GM12878 (cell line): ENCODE results near the gene MYO7B. TPM values are rescaled to one million over a fixed set of nuclear protein-coding genes. Genes with fewer than 3 reads are reported as not detected.

ENCODE experiments used
- ATAC-seq: fragments of 200-7000 bp; cut with Tn5 transposase; 3 replicates; pipeline ENCODE4 v1.9.1; 2020; ENCODE audit warnings: mild to moderate bottlenecking, moderate library complexity
- BruUV-seq: library from RNA; stranded (reverse); fragments of 400-500 nt; replicated peaks from 2 replicates; lab custom pipeline; 2021; lab: Mats Ljungman, UMichigan
- CTCF ChIA-PET: fragments of 300-600 bp; sonication (Branson Sonifier 250); formaldehyde crosslinking; extraction: SDS; loops from one replicate; lab custom pipeline; 2021; ENCODE audit warnings: inconsistent platforms; lab: Yijun Ruan, JAX
- POLR2A ChIA-PET: fragments of 350-600 bp; formaldehyde crosslinking; extraction: SDS; loops from one replicate; lab custom pipeline; 2021; ENCODE audit warnings: inconsistent platforms; lab: Charles Lee
- RAD21 ChIA-PET: fragments of 300-600 bp; sonication (Branson Sonifier 250); formaldehyde crosslinking; loops from one replicate; lab custom pipeline; 2023; ENCODE audit warnings: antibody characterized with exemption; ENCODE audit not compliant: unreplicated experiment; lab: Charles Lee
- SMC1A ChIA-PET: fragments of 300-600 bp; sonication (Branson Sonifier 250); formaldehyde crosslinking; loops from one replicate; lab custom pipeline; 2023; ENCODE audit not compliant: unreplicated experiment, uncharacterized antibody; lab: Charles Lee
- DNase-seq: peaks from one replicate; pipeline ENCODE4 v3.0.0-alpha.2; 2011; ENCODE audit warnings: low read depth, low spot score
- FAIRE-seq: peaks from 3 replicates; lab custom pipeline; 2011; peaks lifted over from hg19 to GRCh38; lab: Jason Lieb, UNC
- H2AFZ ChIP-seq: 2 replicates; pipeline ENCODE4 v1.6.0; 2011; ENCODE audit warnings: low read depth, low read length, control low read depth; ENCODE audit not compliant: control insufficient read depth
- H3K27ac ChIP-seq: 2 replicates; pipeline ENCODE4 v1.5.1; 2011; ENCODE audit warnings: control low read depth; ENCODE audit not compliant: control insufficient read depth, insufficient read depth
- H3K27me3 ChIP-seq, 2 experiments: replicated peaks in 1 of 2; 2 replicates each; pipeline versions ENCODE4 v1.6.0 to v1.6.1; 2011; ENCODE audit warnings: low read length in 1 of 2; ENCODE audit not compliant: control insufficient read depth in 2 of 2, insufficient read depth in 2 of 2
- H3K36me3 ChIP-seq, 2 experiments: 2 replicates each; pipeline ENCODE4 v1.5.1; 2011; ENCODE audit warnings: low read length in 1 of 2; ENCODE audit not compliant: control insufficient read depth in 2 of 2, insufficient read depth in 2 of 2
- H3K4me1 ChIP-seq: 2 replicates; pipeline ENCODE4 v1.6.1; 2011; ENCODE audit warnings: mild to moderate bottlenecking, low read length, moderate library complexity, mixed read lengths; ENCODE audit not compliant: control insufficient read depth, insufficient read depth
- H3K4me2 ChIP-seq: 2 replicates; pipeline ENCODE4 v1.6.0; 2011; ENCODE audit warnings: control low read depth; ENCODE audit not compliant: control insufficient read depth, insufficient read depth
- H3K4me3 ChIP-seq: fragments of 200-600 bp; sonication (generic); 2 replicates; pipeline ENCODE4 v1.5.1; 2016
- H3K79me2 ChIP-seq: 2 replicates; pipeline ENCODE4 v1.6.0; 2011; ENCODE audit warnings: low read length; ENCODE audit not compliant: control insufficient read depth, insufficient read depth
- H3K9ac ChIP-seq: 2 replicates; pipeline ENCODE4 v1.8.0; 2011; ENCODE audit warnings: low read length, control low read depth, mixed read lengths; ENCODE audit not compliant: control insufficient read depth, insufficient read depth
- H3K9me3 ChIP-seq: replicated peaks from 3 replicates; pipeline ENCODE4 v1.5.1; 2011; ENCODE audit warnings: mild to moderate bottlenecking, low read length; ENCODE audit not compliant: control insufficient read depth, insufficient read depth
- H4K20me1 ChIP-seq: 2 replicates; pipeline ENCODE4 v1.6.0; 2011; ENCODE audit not compliant: control insufficient read depth, insufficient read depth
- GATAD2B ChIP-seq: fragments of 450-650 bp; conservative IDR thresholded peaks from 2 replicates; pipeline ENCODE4 v1.6.1; 2017; ENCODE audit warnings: low read depth, mild to moderate bottlenecking, moderate library complexity
- JUND ChIP-seq: IDR thresholded peaks from 2 replicates; pipeline ENCODE4 v1.6.1; 2012; ENCODE audit warnings: low read depth, mild to moderate bottlenecking, low read length, improper control_type of control experiment, moderate library complexity
- MTA3 ChIP-seq: IDR thresholded peaks from 2 replicates; pipeline ENCODE4 v1.6.1; 2012; ENCODE audit warnings: low read length, inconsistent platforms, borderline replicate concordance
- MYC ChIP-seq: IDR thresholded peaks from 2 replicates; pipeline ENCODE4 v1.6.1; 2011; ENCODE audit warnings: mild to moderate bottlenecking, low read length, moderate library complexity, inconsistent platforms; ENCODE audit not compliant: insufficient read depth, insufficient replicate concordance, insufficient read length, severe bottlenecking
- NRF1 ChIP-seq: conservative IDR thresholded peaks from 2 replicates; pipeline ENCODE4 v1.6.1; 2011; ENCODE audit warnings: mild to moderate bottlenecking, low read depth, low read length, improper control_type of control experiment
- PAX8 ChIP-seq: fragments of 450-650 bp; IDR thresholded peaks from 2 replicates; pipeline ENCODE4 v1.6.1; 2017; ENCODE audit warnings: mild to moderate bottlenecking, moderate library complexity
- SIN3A ChIP-seq: IDR thresholded peaks from 2 replicates; pipeline ENCODE4 v1.6.1; 2012; ENCODE audit warnings: low read depth, low read length, improper control_type of control experiment
- ZNF622 ChIP-seq: fragments of 450-650 bp; IDR thresholded peaks from 2 replicates; pipeline ENCODE4 v1.6.1; 2017; ENCODE audit warnings: mild to moderate bottlenecking, inconsistent platforms
- WGBS: methylation state at CpG from one replicate; pipeline ENCODE4 v1.1.6; 2016; ENCODE audit warnings: low lambda C conversion rate; ENCODE audit not compliant: insufficient replicate concordance, insufficient coverage; ENCODE audit errors: missing lambda C conversion rate; 5-methylcytosine and 5-hydroxymethylcytosine counted together
- in situ Hi-C: fragments of 300-500 bp; cut with MboI; formaldehyde crosslinking; loops from 9 replicates; pipeline ENCODE4 v1.14.3; 2018; ENCODE audit warnings: mixed read lengths
- intact Hi-C: fragments of 100-400 bp; cut with micrococcal nuclease; formaldehyde crosslinking; loops from one replicate; pipeline ENCODE4 v1.14.2; 2022; ENCODE audit not compliant: unreplicated experiment
- polyA plus RNA-seq, 11 experiments: library from polyadenylated mRNA; depleted of rRNA in 4 of 11; unstranded in 6 of 11; stranded (reverse) in 5 of 11; fragments of >200 nt; fragmentation: Nextera tagmentation in 4 of 11; fragmentation: Illumina TruSeq in 1 of 11; extraction: Ambion mirVana in 4 of 11; extraction: Trizol in 1 of 11; gene quantifications; 1 replicate in 1 of 11; 2 replicates in 10 of 11; pipeline versions ENCODE4 v1.2.1 to v1.2.3, GENCODE V29; 2011 to 2016; ENCODE audit warnings: inconsistent platforms in 2 of 11, missing spikeins in 2 of 11, low read depth in 1 of 11
- total RNA-seq, 4 experiments: library from RNA; depleted of rRNA in 3 of 4; stranded (reverse); fragments of >200 nt in 3 of 4; fragmentation: Illumina TruSeq in 1 of 4; extraction: Trizol in 1 of 4; gene quantifications; 2 replicates each; pipeline versions ENCODE4 v1.2.1 to v1.2.3, GENCODE V29; 2013 to 2021
- TF ChIP-seq, protein P1 (sequence below): fragments of 450-650 bp; IDR thresholded peaks from 2 replicates; pipeline ENCODE4 v1.6.1; 2016; ENCODE audit warnings: mild to moderate bottlenecking, moderate library complexity, borderline replicate concordance
- TF ChIP-seq, protein P2 (sequence below): fragments of 450-650 bp; IDR thresholded peaks from 2 replicates; pipeline ENCODE4 v1.6.1; 2017; ENCODE audit warnings: mild to moderate bottlenecking

Gene MYO7B
- total and polyA plus RNA-seq, 10 of the 15 experiments (the other 5 are each of a cell fraction or from before 2014, with no cell fraction given), result 0.08 to 4.8 (median 1.2) TPM

DNA sequence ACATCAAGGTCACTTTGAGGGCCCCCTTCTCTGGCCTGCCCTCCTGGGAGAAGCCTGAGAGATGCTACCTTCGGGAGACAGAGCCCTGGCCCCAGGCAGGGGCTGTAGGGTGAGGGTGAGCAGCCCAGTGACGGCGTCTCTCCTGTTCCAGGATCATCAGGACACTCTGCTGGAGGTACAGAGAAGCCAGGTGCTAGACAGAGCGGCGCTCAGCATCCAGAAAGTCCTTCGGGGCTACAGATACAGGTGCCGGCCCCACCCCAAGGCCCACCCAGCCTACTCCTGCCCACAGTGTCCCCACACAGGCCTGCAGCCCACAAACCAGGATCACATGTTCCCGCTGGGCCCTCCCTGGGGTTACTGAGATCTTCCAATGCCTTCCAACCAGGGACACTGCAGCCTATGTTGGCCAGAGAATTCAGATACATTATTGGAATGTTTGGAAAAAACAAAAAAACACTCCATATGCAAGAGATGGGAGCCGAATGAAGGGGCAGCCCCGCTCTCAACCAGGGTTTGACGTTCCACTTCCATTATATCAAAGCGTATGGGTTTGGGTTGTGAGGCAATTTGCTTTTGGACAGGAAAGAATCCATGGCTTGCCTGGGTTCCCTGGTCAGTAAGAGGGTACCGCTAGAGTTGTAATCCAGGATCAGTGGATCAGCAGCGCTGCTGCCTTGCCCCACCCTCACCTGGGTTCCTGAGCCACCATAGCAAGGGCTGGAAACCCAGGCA, 61.0 kb downstream of the MYO7B start:
- H3K27ac ChIP-seq, result no peak overlapping the region
- no TSS peak for BruUV-seq
- no peaks in the 10 kb centered on the region for H4K20me1 ChIP-seq
- H3K27me3 ChIP-seq, result no peaks in the 10 kb centered on the region; a peak in 1 of 4 replicates
- H2AFZ ChIP-seq, result no peak overlapping the region
- H3K4me1 ChIP-seq, result no peaks in the 10 kb centered on the region
- H3K36me3 ChIP-seq, result no peaks in the 10 kb centered on the region
- no peak for TF ChIP-seq GATAD2B
- no peak for TF ChIP-seq MTA3
- TF ChIP-seq, protein P1, sequence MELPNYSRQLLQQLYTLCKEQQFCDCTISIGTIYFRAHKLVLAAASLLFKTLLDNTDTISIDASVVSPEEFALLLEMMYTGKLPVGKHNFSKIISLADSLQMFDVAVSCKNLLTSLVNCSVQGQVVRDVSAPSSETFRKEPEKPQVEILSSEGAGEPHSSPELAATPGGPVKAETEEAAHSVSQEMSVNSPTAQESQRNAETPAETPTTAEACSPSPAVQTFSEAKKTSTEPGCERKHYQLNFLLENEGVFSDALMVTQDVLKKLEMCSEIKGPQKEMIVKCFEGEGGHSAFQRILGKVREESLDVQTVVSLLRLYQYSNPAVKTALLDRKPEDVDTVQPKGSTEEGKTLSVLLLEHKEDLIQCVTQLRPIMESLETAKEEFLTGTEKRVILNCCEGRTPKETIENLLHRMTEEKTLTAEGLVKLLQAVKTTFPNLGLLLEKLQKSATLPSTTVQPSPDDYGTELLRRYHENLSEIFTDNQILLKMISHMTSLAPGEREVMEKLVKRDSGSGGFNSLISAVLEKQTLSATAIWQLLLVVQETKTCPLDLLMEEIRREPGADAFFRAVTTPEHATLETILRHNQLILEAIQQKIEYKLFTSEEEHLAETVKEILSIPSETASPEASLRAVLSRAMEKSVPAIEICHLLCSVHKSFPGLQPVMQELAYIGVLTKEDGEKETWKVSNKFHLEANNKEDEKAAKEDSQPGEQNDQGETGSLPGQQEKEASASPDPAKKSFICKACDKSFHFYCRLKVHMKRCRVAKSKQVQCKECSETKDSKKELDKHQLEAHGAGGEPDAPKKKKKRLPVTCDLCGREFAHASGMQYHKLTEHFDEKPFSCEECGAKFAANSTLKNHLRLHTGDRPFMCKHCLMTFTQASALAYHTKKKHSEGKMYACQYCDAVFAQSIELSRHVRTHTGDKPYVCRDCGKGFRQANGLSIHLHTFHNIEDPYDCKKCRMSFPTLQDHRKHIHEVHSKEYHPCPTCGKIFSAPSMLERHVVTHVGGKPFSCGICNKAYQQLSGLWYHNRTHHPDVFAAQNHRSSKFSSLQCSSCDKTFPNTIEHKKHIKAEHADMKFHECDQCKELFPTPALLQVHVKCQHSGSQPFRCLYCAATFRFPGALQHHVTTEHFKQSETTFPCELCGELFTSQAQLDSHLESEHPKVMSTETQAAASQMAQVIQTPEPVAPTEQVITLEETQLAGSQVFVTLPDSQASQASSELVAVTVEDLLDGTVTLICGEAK, result no peak
- TF ChIP-seq NRF1, result no peak
- TF ChIP-seq SIN3A, result no peak
- TF ChIP-seq ZNF622, result no peak
- no peak for TF ChIP-seq JUND
- TF ChIP-seq PAX8, result no peak
- TF ChIP-seq MYC, result no peak
- TF ChIP-seq, protein P2, sequence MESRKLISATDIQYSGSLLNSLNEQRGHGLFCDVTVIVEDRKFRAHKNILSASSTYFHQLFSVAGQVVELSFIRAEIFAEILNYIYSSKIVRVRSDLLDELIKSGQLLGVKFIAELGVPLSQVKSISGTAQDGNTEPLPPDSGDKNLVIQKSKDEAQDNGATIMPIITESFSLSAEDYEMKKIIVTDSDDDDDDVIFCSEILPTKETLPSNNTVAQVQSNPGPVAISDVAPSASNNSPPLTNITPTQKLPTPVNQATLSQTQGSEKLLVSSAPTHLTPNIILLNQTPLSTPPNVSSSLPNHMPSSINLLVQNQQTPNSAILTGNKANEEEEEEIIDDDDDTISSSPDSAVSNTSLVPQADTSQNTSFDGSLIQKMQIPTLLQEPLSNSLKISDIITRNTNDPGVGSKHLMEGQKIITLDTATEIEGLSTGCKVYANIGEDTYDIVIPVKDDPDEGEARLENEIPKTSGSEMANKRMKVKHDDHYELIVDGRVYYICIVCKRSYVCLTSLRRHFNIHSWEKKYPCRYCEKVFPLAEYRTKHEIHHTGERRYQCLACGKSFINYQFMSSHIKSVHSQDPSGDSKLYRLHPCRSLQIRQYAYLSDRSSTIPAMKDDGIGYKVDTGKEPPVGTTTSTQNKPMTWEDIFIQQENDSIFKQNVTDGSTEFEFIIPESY, result no peak
- ChIA-PET POLR2A (no interaction called here), RAD21 (no interaction called here), CTCF (no interaction called here), SMC1A (no interaction called here)
- 71% methylated on average over 14 of the region's 14 CpGs for WGBS
- no peak overlapping the region for H3K4me2 ChIP-seq
- ATAC-seq (no peak), FAIRE-seq (no peak), DNase-seq (no peak)
- H3K4me3 ChIP-seq, result no peak overlapping the region
- H3K9ac ChIP-seq, result no peak overlapping the region
- intact Hi-C loops (loop anchor here (5.0 kb wide), 1 partner anchor 41 kb away; no protein-coding TSS in a partner anchor), in situ Hi-C loops (no loop called here)
- no peaks in the 10 kb centered on the region for H3K79me2 ChIP-seq
- H3K9me3 ChIP-seq, result no peaks in the 10 kb centered on the region; the same call in 2 of the 3 replicates
